ENCODE measurements around the gene PJVK.
A peak's percentile ranks its signal among the peaks of the same experiment; 100 is the strongest.
"Not testable (repeated sequence)": the region's sequence is repeated elsewhere in the genome, so short reads cannot be mapped to it uniquely, and the experiment has no call there.

Gene PJVK

DNA sequence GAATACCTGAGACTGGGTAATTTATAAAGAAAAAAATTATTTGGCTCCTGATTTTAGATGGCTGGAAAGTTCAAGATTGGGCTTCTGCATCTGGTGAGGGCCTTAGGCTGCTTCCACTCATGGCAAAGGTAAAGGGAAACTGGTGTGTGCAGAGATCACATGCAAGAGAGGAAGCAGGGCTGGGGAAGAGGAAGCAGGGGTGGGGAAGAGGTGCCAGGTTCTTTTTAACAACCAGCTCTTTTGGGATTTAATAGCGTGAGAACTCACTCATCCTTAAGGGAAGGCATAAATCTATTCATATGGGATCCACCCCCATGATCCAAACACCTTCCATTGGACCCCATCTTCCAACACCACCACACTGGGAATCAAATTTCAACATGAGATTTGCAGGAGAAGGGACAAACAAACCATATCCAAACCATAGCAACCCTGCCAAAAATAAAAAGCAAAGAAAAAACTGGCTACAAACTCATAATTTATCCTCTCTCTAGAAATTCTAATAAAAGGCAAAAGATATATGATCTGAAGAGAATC is 30.6 kb upstream of the PJVK start:
- Mint-ChIP-seq H3K27me3 (no peaks in the 10 kb centered on the region), H3K27ac (no peak overlapping the region), H3K36me3 (peaks cover 23 to 30% of the 10 kb centered on the region in 2 donors), H3K4me3 (no peak overlapping the region), H3K4me1 (peaks cover 0 to 8% of the 10 kb centered on the region in 2 donors), H3K9me3 (peaks cover 5 to 12% of the 10 kb centered on the region in 2 donors)
- ATAC-seq (replicated peaks) (no peak), DNase-seq (no peak)

DNA sequence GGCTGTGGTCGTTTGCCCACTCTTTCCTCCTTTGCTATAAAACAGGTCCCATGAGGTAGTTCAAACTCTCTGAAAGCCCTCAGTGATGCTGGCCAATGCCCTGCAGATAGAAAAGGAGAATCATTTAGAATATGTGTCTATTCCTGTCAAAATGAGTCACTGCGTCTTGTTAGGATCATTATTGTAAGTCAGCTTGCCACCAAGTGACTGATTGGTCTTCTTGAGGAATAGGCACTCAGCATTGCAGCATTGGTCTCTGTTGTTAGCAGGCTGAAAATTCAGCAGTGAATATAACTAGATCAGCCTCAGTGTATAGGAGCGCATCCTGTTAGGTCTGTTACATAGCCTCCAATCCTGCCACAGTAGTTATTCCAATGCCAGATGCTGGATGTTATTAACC is 29.1 kb upstream of the PJVK start:
- Mint-ChIP-seq H3K27me3 (no peaks in the 10 kb centered on the region), H3K4me3 (no peak overlapping the region), H3K36me3 (peaks cover 33 to 41% of the 10 kb centered on the region in 2 donors), H3K27ac (no peak overlapping the region), H3K4me1 (peaks cover 0 to 8% of the 10 kb centered on the region in 2 donors), H3K9me3 (peaks cover 10 to 20% of the 10 kb centered on the region in 2 donors)
- ATAC-seq (replicated peaks) (no peak), DNase-seq (no peak)

GRCh38 chr2:178423746-178424145 is 27.4 kb upstream of the PJVK start:
- not testable (repeated sequence) for H3K4me1 Mint-ChIP-seq; ATAC-seq (replicated peaks); DNase-seq; H3K4me3 Mint-ChIP-seq; H3K27me3 Mint-ChIP-seq
- H3K36me3 Mint-ChIP-seq, result peaks cover 42 to 55% of the 10 kb centered on the region in 2 donors
- peak overlapping the region; percentile 20 for H3K27ac Mint-ChIP-seq
- H3K9me3 Mint-ChIP-seq, result peaks cover 10 to 20% of the 10 kb centered on the region in 2 donors

- H3K27me3 Mint-ChIP-seq, result no peaks in the 10 kb centered on the region
- peaks cover 46 to 67% of the 10 kb centered on the region in 2 donors for H3K36me3 Mint-ChIP-seq
- peaks cover 10 to 20% of the 10 kb centered on the region in 2 donors for H3K9me3 Mint-ChIP-seq
Measured at GRCh38 chr2:178425255-178425827, 25.8 kb upstream of the PJVK start.

DNA sequence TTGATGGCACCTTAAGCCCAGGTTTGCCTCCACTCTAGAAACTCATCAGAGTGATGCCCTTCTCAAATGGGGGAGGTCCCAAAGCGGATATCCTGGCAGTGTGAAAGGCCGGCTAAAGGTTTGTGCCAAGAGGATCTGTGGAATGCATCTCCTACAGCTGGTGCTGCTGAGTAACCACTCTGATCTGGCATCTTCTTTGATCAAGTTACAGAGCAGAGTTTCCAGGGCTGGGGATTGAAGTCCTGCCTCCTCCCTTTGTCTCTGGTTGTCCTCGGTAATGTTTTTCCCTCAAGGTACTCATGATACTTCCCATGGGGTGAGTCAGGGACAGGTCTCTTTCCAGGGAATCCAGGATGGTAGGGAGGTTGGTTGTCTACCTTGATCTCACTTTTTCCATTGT is 24.8 kb upstream of the PJVK start:
- H3K36me3 Mint-ChIP-seq, result peaks cover 50 to 76% of the 10 kb centered on the region in 2 donors
- peaks cover 10 to 20% of the 10 kb centered on the region in 2 donors for H3K9me3 Mint-ChIP-seq
- no peak overlapping the region for H3K27ac Mint-ChIP-seq

More at GRCh38 chr2:178425255-178425827, 25.8 kb upstream of the PJVK start:
- H3K27ac Mint-ChIP-seq, result no peak overlapping the region
- DNase-seq, result no peak
- peaks cover 0 to 6% of the 10 kb centered on the region in 2 donors for H3K4me1 Mint-ChIP-seq
- ATAC-seq (replicated peaks), result no peak
- H3K4me3 Mint-ChIP-seq, result no peak overlapping the region

DNA sequence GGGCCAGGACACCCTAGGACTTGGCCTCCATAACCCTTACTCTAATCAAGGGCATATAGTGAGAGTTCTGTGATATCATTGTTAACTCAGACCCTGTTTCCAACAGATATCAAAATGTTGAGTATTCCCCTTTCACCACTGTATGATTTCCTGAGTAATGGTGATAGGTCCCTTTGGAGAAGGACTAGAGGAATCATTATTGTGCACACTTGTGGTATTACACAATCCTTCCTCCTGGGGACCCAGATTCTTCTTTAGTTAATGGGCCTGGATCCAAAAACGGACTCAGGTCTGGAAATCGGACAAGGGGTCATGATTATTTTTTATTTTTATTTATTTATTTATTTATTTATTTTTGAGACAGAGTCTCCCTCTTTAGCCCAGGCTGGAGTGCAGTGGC is 23.7 kb upstream of the PJVK start:
- no peak overlapping the region for H3K4me3 Mint-ChIP-seq

More for the DNA sequence above, 24.8 kb upstream of the PJVK start:
- Mint-ChIP-seq H3K4me1 (no peaks in the 10 kb centered on the region), H3K27me3 (no peaks in the 10 kb centered on the region), H3K4me3 (no peak overlapping the region)
- no peak for ATAC-seq (replicated peaks)
- no peak for DNase-seq

GRCh38 chr2:178428396-178428806 is 22.8 kb upstream of the PJVK start:
- Mint-ChIP-seq H3K27ac (no peak overlapping the region), H3K9me3 (peaks cover 10 to 20% of the 10 kb centered on the region in 2 donors), H3K36me3 (peaks cover 53 to 76% of the 10 kb centered on the region in 2 donors), H3K4me1 (no peaks in the 10 kb centered on the region), H3K4me3 (no peak overlapping the region), H3K27me3 (no peaks in the 10 kb centered on the region)
- no peak for ATAC-seq (replicated peaks)
- DNase-seq, result no peak

More for the DNA sequence above, 23.7 kb upstream of the PJVK start:
- H3K9me3 Mint-ChIP-seq, result peaks cover 10 to 20% of the 10 kb centered on the region in 2 donors
- no peaks in the 10 kb centered on the region for H3K27me3 Mint-ChIP-seq
- H3K4me1 Mint-ChIP-seq, result no peaks in the 10 kb centered on the region
- peaks cover 53 to 76% of the 10 kb centered on the region in 2 donors for H3K36me3 Mint-ChIP-seq
- no peak for DNase-seq
- H3K27ac Mint-ChIP-seq, result no peak overlapping the region
- no peak for ATAC-seq (replicated peaks)

- ATAC-seq (replicated peaks) (no peak), DNase-seq (no peak)
- Mint-ChIP-seq H3K36me3 (peaks cover 50 to 70% of the 10 kb centered on the region in 2 donors), H3K27ac (no peak overlapping the region), H3K27me3 (no peaks in the 10 kb centered on the region), H3K4me3 (no peak overlapping the region), H3K9me3 (peaks cover 10 to 19% of the 10 kb centered on the region in 2 donors), H3K4me1 (no peaks in the 10 kb centered on the region)
Measured at GRCh38 chr2:178429336-178429735, 21.8 kb upstream of the PJVK start.

- no peak for ATAC-seq (replicated peaks)
Measured at GRCh38 chr2:178436662-178437061, 14.5 kb upstream of the PJVK start.

GRCh38 chr2:178441426-178441825 is 9.8 kb upstream of the PJVK start:
- Mint-ChIP-seq H3K4me3 (no peak overlapping the region), H3K27ac (no peak overlapping the region), H3K36me3 (peaks cover 25 to 46% of the 10 kb centered on the region in 2 donors), H3K4me1 (no peaks in the 10 kb centered on the region), H3K9me3 (no peaks in the 10 kb centered on the region), H3K27me3 (no peaks in the 10 kb centered on the region)
- DNase-seq (no peak), ATAC-seq (replicated peaks) (no peak)

More at GRCh38 chr2:178436662-178437061, 14.5 kb upstream of the PJVK start:
- no peaks in the 10 kb centered on the region for H3K4me1 Mint-ChIP-seq
- H3K27me3 Mint-ChIP-seq, result no peaks in the 10 kb centered on the region
- H3K9me3 Mint-ChIP-seq, result no peaks in the 10 kb centered on the region
- DNase-seq, result no peak
- H3K4me3 Mint-ChIP-seq, result no peak overlapping the region
- H3K27ac Mint-ChIP-seq, result no peak overlapping the region
- H3K36me3 Mint-ChIP-seq, result peaks cover 27 to 46% of the 10 kb centered on the region in 2 donors

- no peak for ATAC-seq (replicated peaks)
Measured at GRCh38 chr2:178448968-178449661, 2.1 kb upstream of the PJVK start.

DNA sequence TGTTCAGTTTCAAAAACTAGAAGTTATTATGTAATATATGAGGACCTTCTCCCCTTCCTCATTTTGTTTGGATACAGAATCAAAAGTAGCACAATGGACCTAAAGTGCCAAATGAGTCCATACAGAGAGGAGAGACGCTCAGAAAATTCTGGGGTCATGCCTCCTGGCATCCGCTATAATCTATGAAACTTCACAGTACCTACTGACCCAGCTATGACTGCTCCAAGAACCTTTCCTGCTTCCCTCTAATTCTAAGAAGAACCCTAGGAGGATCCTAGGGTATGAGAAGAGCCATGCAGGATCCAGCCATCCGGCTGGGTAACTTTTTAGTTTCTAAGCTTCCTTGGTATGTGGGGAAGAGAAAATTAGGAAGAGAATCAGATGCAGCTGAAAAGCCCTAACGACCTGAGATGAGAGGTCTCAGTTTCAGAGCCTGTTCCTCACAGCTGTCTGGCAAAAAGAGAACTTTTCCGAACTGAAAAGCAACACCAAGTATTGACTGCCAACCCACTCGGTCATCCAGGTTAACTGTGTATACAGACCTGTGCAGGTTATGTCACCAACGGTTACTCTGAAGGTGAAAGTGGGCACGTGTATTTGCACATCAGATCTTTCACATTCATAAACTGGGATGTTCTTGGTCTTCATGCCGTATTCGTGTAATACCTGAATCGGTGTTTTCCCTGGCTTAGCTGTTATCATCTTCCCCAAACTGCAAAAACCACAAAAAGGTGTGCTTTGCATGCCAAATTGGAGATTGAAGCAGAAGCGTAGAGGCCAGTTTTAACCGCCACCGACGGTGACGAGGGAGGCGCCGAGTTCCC is 1.3 kb upstream of the PJVK start:
- Mint-ChIP-seq H3K9me3 (peaks cover 0 to 2% of the 10 kb centered on the region in 2 donors), H3K36me3 (peaks cover 12 to 17% of the 10 kb centered on the region in 2 donors), H3K27ac (peak overlapping the region; percentile 96), H3K27me3 (peaks cover 0 to 6% of the 10 kb centered on the region in 2 donors), H3K4me1 (peaks cover 12 to 23% of the 10 kb centered on the region in 2 donors), H3K4me3 (peak overlapping the region; percentile 89 to 98)
- ATAC-seq (replicated peaks) (peak in 1 of 2 donors; percentile 5), DNase-seq (peak; percentile 5)

More at GRCh38 chr2:178448968-178449661, 2.1 kb upstream of the PJVK start:
- no peak for DNase-seq
- Mint-ChIP-seq H3K36me3 (peaks cover 14 to 23% of the 10 kb centered on the region in 2 donors), H3K9me3 (no peaks in the 10 kb centered on the region), H3K4me3 (peak overlapping the region in 1 of 2 donors; percentile 30), H3K27ac (peak overlapping the region; percentile 60), H3K27me3 (no peaks in the 10 kb centered on the region), H3K4me1 (peaks cover 12 to 23% of the 10 kb centered on the region in 2 donors)

DNA sequence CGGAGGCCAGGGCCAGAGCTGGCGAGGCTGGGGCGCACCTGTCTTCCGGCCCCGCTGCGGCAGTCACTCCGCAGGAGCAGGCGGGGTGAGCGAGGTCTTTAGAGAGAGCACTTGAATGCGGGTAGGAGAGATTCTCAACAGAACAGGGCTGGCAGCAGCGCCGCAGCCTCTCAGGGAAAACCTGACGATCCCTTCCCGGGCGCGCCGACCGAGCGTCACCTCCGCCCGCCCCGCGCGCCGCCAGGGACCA is 729 bp upstream of the PJVK start:
- H3K27ac Mint-ChIP-seq, result peak overlapping the region; percentile 96
- ATAC-seq (replicated peaks) (peak; percentile 65 to 66), DNase-seq (peak; percentile 79)
- peaks cover 12 to 23% of the 10 kb centered on the region in 2 donors for H3K4me1 Mint-ChIP-seq
- H3K9me3 Mint-ChIP-seq, result peaks cover 0 to 2% of the 10 kb centered on the region in 2 donors
- peaks cover 0 to 7% of the 10 kb centered on the region in 2 donors for H3K27me3 Mint-ChIP-seq
- peak overlapping the region; percentile 89 to 98 for H3K4me3 Mint-ChIP-seq
- H3K36me3 Mint-ChIP-seq, result peaks cover 10 to 12% of the 10 kb centered on the region in 2 donors

DNA sequence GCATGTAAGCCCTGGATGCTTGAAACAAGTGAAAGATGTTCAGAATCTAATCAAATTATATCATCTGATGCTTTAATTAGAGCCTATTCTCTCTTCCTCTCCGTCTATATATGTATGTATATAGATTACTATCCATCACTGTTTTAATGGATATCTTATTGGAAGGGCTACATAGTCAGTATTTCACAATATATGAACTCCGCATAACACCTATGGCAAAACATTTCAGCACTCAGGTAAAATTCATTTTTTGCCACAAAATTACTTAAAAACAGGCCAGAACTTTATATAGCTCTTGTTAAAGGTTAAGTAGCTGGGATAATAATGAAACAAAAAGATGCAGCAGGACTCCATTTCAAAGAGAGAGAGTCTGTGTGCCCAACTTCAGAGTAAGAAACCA is 1.2 kb downstream of the PJVK start:
- Mint-ChIP-seq H3K4me3 (peak overlapping the region; percentile 21 to 98), H3K4me1 (peaks cover 12 to 23% of the 10 kb centered on the region in 2 donors), H3K36me3 (peaks cover 10 to 12% of the 10 kb centered on the region in 2 donors), H3K9me3 (peaks cover 0 to 2% of the 10 kb centered on the region in 2 donors), H3K27me3 (peaks cover 0 to 7% of the 10 kb centered on the region in 2 donors), H3K27ac (no peak overlapping the region)
- no peak for DNase-seq
- ATAC-seq (replicated peaks), result no peak
